GM18508 (cell line): ENCODE results near the gene ALX3.

ENCODE experiments used
- ATAC-seq: cut with Tn5 transposase; IDR thresholded peaks from one replicate; pipeline ENCODE4 v1.9.1; 2021; ENCODE audit warnings: moderate number of reproducible peaks; ENCODE audit not compliant: insufficient read depth, unreplicated experiment

ALX3 gene

DNA sequence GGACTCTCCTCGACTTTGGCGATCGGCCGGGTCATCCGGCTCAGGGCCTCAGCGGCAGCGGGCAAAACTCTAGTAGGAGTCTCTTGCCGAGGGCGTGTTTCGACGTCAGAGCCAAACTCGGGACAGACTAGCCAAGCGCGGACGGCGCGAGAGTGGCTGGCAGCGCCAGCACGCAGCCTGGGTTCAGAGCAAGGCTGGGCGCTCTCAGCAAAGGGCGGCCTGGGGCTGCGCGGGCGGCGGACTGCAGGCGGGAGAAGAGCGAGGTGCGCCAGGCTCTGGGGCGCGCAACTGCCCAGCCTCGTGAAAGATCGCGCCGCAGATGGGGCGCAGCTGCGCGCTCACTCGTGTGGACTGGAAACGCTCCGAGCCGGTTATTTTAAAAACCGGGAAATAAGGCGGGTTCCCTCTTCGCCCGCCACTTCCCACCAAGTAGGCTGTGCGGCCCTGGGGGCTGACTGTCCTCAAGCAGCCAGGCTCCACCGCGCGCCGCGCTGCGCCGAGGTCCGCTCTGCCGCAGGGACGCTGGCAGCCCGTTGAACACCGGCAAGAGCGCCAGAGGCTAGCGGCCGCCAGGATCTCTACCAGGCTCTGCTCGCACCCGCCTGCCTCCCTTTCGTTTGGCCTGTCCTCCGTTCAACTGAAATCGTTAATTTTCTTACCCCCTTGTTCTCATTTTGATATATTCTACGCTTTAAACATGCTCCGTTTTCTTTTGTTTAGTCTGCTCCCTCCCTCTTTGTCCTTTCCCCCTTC is 2.4 kb downstream of the ALX3 start:
- no peak for ATAC-seq

DNA sequence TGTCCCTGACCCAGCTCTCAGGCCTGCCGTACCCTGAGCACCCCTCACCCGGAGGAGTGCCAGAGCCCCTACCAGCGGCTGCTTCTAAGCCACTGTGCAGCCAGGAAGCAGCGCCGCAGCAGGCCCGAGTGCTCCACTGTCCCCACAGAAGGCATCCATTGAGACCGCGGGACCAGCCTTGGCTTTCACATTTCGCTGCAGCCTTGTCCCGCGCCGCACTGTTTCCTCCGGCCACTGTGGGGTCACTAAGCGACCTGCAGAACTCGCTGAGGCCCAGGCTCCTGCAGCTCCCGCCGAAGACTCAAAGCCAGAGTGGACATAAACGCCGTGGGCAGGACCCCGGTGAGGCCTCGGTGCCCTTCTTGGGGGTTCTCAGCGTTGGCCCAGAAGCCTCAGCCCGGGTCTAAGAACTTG is 3.0 kb downstream of the ALX3 start:
- no peak for ATAC-seq

DNA sequence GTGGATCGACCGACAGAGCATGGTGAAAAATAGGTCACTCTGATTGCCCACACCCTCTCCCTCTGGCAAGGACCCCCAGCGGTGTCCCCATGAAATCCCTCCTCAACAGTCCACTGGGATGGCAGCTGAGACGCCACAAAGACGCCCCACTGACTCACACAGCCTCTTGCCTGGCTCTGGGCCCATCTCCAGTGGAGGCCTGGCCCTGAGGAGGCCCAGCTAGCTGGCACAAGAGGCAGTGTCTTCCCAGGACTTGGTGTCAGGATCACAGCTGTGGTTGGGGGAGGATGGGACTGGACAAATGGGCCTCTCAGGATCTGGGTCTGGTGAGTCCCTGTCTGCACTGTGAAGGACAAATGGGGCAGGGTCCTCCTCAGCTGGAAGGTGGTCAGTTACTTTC is 4.6 kb downstream of the ALX3 start:
- ATAC-seq, result no peak

DNA sequence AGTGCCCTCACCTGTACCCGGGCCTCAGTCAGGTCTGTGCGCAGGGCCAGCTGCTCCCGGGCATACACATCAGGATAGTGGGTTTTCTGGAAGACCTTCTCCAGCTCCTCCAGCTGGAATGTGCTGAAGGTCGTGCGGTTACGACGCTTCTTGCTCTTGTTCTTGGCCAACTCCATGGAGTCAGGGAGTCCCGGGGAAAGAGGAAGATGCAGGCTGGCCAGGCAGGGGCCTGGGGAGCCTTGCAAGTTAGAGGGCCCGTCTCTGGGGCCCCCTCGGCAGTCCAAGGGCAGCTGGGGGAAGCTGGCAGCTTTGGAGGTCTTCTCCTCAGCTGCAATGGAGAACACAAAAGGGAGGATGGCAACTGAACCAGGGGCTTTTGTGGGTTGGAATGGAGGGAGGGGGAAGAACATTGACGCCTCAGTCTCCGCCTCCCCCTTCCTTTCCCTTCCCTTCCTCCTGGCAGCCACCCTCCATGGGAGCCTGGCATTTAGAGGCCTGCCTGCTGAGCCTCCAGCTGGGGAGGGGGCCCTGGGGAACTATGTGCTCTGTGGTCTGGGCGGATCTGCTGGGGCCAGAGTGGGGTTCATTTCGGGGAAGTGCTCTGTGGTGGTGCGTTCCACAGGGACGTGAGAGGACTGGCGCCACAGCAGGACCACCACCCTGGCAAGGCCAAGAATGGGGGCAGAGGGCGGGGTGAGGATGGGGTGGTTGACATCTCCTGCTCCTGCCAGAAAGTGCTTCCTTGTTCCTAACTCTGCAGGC is 5.7 kb downstream of the ALX3 start:
- ATAC-seq, result no peak

DNA sequence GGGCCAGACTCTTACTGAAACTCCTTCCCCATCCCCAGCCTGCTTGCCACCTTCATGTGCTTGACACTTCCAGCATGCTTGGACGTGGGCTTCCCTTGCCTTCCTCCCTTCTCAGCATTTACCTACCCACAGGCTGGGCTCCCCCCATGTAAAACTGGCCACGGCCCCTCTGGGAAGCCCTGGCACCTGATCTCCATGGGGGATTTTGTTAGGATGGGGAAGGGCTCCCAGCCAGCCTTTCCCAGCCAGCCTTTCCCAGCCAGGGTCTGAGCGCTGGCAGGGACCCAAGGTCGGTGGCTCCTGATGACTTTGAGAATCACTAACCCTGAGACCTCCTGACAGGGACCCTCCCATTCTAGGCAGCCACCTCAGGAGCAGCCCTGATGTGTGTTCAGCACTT is 6.7 kb downstream of the ALX3 start:
- ATAC-seq, result no peak

DNA sequence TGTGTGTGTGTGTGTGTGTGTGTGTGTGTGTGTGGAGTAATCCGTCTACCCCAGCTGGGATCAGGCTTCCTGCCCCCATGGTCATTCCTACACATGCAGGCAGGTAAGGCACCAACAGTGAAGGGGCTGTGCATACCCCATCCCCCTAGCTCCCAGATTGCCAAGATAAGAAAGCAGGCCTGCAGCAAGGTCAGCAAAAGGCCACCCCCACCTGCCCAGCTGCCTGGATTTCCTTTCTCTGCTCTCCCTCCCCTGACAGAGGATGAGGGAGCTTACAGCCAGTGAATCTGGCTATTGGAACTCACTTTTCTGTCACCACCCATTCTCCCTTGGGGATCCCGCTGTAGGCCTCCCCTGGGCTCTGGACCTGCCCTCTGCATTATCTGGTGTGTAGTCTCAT is 7.9 kb downstream of the ALX3 start:
- no peak for ATAC-seq

DNA sequence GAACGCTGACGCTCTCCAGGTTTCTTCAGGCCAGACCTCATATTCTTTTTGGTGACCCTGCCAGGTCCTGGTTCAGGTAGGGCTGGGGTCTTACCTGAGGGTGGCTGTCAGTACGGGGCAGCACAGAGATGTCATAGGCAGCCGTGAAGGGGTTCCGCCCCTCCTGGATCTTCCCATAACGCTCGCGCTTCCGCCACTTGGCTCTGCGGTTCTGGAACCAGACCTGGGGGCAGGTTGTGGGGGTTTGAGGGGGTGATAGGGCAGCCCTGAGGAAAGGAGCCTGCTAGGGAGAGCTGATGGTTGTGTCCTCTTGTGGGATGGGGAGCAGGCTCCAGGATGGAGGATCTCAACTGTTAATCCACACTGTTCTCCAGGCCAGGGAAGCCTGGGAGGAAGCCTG is 9.1 kb downstream of the ALX3 start:
- no peak for ATAC-seq

DNA sequence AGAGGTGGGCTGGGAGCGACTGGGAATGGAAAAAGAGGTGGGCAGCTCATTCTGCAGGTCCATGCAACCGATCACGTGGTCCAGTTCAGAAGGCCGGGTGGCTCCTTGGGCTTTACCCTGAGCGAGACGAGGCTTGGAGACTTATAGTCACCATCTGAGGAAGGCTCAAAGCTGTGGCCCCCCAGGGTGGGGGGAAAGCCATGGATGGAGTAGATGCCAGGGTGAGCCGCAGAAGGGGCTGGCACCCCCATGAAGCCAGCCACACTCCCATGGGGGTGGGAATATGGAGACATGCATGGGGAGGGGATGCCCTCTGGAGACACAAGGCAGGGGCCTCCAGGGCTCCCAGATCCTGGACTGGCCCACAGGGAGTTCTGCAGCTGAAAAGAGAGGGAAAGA is 9.8 kb downstream of the ALX3 start:
- no peak for ATAC-seq

DNA sequence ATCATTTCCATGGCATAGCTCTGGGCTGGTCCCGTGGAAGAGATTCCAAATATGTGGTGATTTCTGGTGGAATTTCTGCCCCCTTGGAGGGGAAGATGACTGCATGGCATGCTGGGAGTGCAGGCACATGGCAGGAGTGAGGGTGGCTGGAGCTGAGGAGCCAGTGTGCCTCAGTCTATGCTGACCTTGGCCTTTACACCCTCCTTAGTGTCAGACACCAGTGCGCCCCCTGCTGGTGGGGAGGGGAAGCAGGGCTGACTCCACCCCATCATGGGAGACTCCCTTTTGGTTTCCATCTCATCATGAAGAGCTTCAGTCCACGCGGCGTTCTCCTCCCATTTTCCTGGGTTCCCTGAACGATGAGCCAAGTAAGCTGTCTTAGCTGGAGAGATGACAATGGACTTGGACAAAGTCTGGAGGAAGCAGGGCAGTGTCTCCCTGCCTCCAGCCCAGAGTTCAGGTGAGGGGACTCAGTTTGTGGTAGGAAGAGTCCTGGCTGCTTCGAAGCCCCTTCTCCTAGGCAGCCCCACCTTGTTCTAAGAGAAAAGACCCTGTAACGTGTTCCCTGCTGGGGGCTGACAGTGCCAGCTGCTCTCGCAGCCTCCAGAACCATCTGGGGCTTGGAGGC is 10.3 kb downstream of the ALX3 start:
- no peak for ATAC-seq

DNA sequence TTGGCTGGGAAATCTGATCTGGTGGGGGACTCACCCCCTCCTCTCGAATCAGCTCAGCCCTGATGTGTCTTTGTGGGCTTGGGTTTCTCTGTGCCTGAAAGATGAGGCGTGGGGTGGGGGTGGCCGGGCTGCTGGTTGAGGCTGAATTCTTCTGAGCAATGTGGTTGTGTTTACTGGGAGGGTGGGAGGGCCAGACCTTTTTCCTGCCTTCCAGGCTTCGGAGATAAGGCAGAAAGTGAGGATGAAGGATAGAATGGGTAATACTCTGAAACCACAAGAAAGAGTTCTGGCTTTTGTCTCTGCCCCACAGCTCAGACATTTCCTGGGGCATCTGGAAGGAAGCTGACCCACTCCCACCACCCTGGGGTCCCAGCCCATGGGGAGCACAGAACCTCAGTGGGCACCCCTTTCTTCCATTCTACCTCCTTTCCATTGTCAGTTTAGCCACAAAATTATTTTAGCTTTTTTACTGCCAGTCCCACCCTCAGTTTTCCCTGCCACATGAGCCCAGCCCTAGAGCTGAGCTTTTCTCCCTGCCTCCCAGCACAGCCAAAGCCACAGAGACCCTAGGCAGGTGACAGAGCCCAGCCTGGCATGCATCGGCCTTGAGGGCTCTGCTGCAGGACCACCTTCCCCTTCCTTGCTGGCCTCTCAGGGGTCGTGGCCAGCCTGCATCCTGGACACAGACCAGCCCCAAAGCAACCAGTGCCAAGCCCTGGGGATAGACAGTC is 11.2 kb downstream of the ALX3 start:
- no peak for ATAC-seq

DNA sequence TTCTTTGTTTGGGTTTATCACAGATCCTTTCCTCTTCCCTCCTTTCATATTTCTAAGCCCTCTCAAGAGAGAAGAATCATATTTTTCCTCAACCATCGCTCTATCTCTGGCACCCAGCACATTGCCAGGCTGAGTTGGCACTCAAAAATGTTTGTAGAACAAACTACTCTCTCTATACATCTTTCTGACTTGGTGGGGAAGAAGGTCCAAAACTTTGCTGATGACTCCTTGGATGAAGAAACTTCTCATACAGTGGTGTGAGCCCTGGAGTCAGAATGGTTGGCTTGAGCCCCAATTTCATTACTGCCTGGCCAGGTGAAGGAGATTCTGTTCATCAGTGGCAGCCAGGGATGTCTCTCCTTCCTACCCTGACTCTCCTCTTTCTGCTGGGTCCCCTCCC is 11.9 kb downstream of the ALX3 start:
- ATAC-seq, result no peak

DNA sequence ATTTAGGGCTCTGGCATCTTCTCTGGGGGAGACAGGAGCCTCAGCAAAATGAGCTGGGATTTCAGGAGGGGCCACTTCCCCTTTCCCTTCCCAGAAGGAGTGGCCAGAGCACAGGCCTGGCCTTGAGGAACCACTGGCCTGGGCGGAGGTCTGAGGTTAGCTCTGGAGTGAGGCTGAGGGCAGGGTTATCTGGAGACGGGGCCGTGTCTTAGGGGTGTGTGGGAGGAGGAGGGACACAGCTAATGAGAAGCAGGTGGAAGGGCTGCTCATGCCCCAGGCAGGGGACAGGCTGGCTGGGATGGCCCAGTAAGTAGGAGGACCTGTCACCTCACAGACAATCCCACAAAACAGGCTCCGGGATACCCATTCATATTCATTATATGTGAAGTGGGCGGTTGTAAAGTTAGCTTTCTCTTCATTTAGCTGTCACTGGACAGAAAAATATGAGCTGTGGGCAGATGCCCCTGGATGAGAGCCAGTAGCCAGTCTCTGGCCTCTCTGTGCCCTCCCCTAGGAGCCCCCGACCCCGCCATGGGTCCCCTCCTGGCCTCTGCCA is 12.4 kb downstream of the ALX3 start:
- no peak for ATAC-seq

DNA sequence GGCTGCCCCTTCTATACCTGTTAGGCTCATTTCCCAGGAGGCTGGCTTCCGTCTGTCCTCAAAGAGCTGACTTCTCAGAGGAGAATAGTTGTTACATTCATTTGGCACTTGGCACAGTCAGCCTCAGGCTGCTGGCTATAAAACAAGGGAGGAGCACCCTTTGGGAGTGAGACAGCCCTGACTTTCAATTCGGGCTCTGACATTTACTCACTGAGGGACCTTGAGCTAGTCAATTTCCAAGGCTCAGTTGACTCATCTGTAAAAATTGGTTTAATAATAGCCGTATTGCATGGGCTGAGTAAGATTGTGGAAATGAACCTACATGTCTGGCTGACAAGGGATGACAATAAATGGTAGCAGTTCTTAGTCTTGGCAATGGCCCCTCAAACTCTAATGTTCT is 13.7 kb downstream of the ALX3 start:
- no peak for ATAC-seq

DNA sequence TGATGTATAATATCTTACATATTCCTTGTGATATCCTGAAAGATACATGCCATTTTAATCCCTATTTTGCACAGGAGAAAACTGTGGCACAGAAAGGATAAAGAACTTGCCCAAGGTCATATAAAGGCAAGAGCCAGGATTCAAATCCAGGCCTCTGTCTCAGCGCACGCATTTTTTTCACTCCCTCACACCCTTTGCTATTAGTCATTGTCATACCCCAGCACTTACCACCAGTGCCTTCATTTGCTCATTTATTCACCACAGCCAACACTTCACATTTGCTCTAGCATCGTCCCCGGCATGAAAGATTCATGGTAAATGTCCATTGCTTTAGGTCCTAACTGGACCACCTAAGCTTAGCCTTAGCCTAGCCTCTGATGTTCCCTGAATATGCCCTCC is 14.2 kb downstream of the ALX3 start:
- no peak for ATAC-seq

DNA sequence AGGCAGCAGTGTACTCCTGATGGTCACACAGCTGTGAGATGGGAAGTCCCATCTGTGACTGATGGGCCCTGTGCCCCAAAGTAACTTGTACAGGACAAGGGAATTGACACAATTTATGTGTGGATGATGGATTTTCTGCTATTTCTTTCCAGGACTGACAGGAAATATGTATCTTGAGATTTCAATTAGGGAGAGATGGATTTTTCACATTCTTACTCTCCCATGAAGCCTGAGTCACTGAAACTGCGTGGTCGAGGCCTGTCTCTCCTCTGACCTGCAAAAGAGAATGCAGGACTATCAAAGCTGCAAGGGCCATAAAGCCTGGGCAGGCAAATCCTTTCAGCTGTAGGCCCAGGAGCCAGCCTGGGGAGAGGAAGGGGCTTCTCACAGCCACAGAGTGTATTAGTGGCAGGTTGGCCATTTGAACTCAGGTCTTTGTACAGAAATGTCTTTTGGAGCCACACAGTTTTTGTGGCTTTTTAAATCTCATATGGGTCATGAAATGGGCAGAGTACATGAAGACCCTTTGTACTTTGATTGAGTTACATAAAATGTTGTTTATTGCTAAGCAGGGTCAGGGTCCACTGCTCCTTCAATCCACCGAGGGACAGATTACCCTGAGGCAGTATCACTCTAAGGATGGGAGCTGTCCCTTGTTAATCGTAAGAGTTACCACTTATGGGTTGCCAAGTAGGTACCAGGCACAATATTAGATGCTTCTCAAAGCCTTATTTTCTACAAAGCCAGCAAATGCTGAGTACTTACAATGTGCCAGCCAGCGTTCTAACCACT is 14.8 kb downstream of the ALX3 start:
- ATAC-seq, result no peak

DNA sequence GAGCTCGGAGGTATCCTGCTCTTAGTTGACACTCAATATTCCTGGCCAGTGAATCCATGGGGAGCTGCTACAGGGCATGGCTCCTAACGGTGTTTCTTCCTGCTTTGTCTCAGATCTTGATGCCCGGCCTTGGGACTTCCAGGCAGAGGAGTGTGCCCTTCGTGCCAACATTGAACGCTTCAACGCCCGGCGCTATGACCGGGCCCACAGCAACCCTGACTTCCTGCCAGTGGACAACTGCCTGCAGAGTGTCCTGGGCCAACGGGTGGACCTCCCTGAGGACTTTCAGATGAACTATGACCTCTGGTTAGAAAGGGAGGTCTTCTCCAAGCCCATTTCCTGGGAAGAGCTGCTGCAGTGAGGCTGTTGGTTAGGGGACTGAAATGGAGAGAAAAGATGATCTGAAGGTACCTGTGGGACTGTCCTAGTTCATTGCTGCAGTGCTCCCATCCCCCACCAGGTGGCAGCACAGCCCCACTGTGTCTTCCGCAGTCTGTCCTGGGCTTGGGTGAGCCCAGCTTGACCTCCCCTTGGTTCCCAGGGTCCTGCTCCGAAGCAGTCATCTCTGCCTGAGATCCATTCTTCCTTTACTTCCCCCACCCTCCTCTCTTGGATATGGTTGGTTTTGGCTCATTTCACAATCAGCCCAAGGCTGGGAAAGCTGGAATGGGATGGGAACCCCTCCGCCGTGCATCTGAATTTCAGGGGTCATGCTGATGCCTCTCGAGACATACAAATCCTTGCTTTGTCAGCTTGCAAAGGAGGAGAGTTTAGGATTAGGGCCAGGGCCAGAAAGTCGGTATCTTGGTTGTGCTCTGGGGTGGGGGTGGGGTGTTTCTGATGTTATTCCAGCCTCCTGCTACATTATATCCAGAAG is 16.7 kb downstream of the ALX3 start:
- ATAC-seq, result no peak

DNA sequence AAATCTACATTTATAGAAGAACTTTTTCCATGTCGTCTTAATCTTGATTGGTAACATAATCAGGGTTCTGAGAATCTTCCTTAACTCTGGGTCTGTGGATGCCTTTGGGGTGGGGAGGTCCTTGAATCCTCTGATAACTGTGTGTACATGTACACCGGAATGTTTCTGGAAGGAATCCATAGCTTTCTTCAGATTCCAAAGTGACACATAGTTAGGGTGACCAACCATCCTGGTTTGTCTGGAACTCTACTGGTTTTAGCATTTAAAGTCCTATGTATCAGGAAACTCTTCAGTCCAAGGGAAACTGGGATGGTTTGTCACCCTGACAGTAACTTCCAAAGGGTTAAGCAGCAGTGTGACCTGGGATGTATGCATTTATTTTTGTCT is 19.2 kb downstream of the ALX3 start:
- no peak for ATAC-seq

DNA sequence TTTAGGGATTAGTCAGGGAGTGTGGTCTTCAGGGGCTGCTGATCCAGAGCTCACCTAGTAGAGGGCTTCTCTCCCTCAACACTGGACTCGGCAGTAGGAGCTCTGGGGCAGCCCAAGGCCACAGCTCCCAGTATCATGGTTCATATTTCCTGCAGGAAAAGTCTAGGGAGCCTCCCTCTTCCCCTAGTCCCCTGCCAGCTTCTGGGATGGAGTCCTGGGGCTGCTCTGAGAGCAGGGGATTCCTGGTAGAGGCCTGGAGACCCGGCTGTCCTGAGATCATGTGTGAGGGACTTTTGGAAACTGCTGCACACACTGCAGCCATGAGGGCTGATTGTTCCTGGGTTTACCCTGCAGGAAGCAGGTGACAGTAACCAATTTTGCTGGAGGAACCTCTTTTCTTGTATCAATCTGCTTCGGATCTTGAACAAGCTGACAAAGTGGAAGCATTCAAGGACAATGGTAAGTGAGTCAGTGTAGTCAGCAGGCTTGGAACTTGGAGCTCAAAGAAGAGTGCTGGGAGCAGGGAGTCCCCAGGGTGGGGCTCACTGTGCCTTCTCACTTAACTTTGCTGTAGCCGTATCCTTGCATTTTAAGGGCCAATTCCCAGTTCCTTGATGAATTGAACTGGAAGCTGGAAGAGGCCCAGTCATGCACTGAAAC is 19.7 kb downstream of the ALX3 start:
- ATAC-seq, result no peak
